GM21786 (cell line): Measurements from ENCODE around the gene MYMX.

Experiments
- ATAC-seq: cut with Tn5 transposase; IDR thresholded peaks from one replicate; pipeline ENCODE4 v1.9.1; 2021; ENCODE audit not compliant: unreplicated experiment

Gene MYMX

DNA sequence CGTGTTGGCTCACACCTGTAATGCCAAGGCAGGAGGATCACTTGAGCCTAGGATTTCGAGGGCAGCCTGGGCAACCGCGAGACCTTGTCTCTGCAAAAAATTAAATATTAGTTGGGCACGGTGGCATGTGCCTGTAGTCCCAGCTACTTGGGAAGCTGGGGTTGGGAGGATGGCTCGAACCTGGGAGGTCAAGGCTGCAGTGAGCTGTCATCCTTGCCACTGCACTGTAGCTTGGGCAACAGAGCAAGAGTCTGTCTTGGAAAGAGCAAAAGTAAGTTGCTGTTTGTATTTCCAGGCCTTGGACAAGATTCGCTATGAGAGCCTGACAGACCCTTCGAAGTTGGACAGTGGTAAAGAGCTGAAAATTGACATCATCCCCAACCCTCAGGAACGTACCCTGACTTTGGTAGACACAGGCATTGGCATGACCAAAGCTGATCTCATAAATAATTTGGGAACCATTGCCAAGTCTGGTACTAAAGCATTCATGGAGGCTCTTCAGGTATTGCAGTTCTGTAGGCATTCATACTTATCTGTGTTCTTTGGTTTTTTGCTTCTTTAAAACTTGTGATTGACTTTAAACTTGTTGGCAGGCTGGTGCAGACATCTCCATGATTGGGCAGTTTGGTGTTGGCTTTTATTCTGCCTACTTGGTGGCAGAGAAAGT, 32.5 kb downstream of the MYMX start:
- ATAC-seq = no peak

DNA sequence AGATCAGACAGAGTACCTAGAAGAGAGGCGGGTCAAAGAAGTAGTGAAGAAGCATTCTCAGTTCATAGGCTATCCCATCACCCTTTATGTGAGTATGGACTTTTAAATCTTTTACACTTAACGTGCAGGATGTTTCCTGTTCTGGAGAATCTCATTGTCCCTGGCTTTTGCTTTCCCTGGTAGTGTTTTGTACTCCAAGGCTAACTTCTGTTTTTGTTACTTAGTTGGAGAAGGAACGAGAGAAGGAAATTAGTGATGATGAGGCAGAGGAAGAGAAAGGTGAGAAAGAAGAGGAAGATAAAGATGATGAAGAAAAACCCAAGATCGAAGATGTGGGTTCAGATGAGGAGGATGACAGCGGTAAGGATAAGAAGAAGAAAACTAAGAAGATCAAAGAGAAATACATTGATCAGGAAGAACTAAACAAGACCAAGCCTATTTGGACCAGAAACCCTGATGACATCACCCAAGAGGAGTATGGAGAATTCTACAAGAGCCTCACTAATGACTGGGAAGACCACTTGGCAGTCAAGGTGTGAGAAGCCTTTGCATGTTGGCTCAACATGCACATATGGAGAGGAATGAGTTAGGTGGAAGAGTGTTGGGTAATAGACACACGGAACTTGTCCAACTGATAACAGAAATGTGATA, 33.5 kb downstream of the MYMX start:
- ATAC-seq = no peak

DNA sequence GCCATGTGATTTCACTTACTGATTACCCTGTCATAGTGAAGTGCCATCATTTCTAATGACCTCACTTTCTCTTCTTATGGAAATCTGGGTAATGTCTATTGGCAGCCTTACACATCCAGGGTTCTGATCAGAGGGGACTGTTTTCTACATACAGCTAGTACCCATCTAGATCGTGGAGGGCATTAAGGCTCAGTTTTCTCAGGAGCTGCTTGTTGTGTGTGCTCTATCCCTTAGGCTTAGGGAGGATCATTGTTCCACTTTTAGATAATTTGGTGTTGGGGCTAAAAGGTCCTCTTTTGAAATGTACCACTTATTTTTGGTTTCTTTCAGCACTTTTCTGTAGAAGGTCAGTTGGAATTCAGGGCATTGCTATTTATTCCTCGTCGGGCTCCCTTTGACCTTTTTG, 34.0 kb downstream of the MYMX start:
- no peak for ATAC-seq

DNA sequence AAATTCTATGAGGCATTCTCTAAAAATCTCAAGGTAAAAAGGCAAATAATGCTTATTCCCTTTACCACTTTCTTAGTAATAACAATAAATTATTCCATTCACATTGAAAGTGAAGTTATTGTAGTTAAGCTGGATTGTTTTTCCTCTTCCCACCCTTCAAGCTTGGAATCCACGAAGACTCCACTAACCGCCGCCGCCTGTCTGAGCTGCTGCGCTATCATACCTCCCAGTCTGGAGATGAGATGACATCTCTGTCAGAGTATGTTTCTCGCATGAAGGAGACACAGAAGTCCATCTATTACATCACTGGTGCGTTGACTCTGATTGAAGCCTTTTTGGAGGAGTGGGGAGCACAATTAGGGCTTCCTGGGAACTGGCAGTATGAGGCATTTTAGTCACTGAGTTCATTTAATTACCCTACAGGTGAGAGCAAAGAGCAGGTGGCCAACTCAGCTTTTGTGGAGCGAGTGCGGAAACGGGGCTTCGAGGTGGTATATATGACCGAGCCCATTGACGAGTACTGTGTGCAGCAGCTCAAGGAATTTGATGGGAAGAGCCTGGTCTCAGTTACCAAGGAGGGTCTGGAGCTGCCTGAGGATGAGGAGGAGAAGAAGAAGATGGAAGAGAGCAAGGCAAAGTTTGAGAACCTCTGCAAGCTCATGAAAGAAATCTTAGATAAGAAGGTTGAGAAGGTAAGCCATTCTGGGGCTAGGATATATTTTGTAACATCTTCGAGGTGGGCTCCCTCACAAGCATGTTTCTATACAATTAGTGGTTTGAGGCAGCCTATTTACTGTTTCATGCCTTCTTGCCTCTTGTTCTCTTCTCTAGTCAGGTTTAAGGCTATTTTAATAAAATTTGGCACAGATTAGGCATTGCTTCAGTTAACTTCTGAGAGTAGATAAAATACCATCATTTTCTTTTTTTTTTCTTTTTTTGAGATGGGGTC, 35.1 kb downstream of the MYMX start:
- no peak for ATAC-seq

DNA sequence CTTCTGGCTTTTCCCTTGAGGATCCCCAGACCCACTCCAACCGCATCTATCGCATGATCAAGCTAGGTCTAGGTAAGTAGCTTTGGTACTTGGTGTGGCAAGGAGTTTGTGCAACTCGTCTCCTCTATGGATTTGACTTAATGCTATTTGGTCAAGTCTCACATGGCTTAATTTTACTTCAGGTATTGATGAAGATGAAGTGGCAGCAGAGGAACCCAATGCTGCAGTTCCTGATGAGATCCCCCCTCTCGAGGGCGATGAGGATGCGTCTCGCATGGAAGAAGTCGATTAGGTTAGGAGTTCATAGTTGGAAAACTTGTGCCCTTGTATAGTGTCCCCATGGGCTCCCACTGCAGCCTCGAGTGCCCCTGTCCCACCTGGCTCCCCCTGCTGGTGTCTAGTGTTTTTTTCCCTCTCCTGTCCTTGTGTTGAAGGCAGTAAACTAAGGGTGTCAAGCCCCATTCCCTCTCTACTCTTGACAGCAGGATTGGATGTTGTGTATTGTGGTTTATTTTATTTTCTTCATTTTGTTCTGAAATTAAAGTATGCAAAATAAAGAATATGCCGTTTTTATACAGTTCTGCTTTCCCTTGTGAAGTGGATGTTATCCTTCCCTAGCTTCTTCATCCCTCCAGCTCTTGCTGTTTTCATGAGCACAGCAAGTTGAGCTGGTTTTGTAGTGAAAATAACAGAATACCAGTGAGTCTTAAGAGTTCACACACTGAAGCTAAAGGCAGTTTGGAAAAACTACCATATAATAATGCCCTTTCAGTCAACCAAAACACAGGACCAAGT, 36.8 kb downstream of the MYMX start:
- no peak for ATAC-seq

DNA sequence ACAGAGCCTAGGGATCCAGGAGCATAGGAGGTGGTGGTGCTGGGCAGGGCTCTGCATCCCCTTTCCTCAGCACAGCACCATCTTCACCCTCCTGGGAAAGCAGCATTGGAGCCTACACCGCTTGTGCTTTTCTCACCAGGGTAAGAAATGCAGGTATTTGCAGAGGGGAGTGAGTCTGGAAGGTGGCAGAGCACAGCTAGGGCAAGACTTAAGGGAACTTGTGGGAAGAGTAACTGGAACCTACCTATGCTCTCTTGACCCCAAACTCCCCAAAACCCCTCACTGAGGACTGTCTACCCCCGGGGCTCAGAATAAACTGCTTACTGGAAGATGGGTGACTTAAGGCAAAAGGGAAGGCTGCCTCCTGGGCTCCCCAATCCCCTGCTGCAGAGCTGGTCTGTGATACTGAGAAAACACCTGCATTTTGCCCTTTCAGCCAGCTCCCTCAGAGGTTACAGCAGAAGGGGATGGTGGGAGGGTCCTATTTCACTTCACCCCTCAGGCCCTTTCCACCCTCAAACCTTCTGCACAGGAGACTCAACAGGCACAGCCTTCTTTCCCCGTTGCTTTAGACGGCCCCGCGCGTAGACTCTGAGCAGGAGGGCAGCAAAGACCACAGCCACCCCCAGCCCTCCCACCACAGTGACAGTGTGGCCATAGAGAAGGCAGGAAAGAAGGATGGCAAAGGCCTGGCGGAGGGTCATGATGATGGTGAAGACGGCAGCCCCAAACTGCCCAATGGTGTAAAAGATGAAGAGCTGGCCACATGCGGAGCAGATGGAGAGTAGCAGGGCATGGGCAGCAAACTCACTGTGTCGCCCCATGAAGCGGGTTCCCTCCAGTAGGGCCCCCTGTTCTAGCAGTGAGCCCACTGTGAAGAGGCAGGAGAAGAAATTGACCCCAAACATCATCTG, 37.7 kb downstream of the MYMX start:
- ATAC-seq = no peak

DNA sequence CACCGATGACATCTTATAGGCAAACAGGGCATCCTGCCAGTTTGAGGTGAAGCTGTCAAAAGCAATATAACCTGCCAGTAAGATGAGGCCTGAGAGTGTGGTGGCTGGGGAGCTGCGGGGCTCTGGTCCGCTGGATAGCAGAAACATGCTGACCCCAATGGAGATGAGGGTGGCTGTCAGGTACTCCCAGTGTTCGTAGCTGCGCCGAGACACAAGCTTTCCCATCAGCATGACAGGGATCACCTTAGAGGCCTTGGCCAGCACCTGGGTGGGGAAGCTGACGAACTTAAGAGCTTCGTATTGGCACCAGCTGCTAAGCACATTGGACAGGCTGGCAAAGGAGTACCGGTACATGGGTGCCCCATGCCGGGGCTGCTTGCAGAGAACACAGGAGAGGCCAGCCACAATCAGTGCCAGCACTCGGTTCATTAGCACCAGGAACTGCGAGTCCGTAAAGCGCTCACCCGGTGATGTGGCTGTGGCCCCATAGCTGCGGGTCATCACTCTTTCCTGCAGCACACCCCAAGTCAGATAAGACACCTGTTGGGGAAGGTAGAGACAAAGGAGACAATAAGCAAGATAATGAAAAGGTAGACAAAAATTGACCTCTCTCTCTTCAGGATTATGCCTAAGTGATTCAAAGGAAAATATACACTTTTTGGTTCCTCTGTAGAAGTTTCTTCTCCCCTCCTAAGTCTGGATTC, 38.5 kb downstream of the MYMX start:
- ATAC-seq = no peak

DNA sequence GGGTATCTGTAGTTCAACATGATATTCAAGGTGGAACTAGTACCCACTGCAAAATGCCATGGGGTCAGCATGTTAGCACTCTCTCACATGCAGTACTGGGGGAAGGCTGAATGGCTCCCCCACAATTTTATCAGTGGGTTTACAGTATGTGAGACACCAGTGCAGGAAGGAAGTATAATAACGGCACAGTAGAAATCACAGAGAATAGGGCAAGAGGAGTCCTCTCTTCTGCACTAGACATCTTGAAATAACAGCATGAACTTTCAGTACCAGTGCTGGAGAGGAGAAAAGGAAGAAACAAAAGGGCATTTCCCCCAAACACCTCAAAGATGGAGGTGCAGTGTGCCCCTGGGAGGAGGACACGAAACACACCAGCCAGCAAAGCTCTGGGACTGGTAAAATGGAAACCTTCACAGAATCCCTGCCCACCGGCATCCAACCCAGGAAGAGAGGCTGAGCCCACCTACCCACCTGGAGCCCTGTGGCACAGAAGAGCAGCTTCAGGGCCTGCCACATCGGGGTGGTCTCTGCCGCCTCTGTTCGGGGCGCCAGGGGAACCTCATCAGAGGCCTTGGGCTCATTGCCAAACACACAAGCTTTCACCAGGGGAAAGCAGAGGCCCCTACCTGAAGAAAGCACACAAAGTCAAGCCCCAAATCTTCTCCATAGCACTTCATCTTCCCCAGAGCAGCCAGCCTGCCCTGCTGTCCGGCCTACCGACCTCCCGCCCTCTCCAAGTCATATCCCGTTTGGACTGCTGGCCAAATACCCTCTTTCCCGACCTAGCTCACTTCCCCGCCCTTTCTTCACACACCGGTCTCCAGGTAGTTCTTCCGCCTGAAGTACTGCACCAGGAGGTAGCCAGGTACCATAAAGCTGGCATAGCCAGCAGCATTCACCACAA, 39.4 kb downstream of the MYMX start:
- no peak for ATAC-seq

DNA sequence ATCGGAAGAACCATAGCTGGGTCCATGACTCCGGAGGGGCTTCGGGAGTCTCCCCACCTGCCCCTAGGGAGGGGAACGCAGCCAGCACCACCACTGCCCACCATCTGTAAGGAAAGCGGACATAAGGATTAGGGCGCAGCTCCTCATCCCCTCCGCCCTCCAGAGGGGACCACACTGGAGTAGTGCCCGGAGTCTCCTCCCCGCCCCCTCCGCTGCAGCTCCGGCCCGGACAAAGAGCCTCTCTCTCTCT, 40.0 kb downstream of the MYMX start:
- no peak for ATAC-seq

DNA sequence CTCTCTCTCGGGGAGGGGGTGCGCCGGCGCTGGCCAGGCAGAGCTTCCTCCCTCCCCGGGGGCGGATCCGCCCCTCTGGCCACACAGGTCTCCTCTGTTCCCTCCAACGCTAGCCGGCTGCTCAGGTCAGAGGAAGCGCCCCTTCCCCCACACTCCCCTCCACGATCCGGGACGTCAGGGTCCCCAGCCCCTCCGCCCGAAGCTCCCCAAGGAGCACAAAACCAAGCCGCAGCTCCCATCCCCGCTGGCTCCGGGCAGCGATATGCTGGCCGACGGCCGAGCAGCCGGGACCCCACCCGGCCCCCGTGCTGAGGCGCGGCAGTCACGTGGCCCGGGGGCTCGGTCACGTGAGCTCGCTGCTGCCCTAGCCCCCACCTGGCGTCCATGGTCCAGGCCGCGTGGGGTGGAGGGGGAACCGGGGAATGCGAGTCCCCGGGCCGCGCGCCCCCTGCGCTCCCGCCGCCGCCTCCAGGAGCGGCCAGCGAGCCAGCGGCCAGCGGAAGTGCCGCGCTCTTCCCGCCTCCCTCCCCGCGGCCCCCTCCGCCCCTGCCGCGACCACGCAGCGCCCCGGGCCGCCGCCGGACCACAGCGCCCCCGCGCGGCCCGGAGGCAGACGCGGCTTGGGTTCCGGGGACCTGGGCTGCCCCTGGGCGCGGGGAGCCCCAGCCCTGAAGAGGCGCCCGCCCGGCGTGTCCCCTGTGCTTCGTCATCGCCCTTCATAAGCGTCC, 40.5 kb downstream of the MYMX start, which contains the start of gene SLC35B2:
SLC35B2 (minus strand) TSS at position 504 of the 728 bp plus-strand sequence; CDS start at position 386, 118 bp downstream.
- ATAC-seq = peak; percentile 39

DNA sequence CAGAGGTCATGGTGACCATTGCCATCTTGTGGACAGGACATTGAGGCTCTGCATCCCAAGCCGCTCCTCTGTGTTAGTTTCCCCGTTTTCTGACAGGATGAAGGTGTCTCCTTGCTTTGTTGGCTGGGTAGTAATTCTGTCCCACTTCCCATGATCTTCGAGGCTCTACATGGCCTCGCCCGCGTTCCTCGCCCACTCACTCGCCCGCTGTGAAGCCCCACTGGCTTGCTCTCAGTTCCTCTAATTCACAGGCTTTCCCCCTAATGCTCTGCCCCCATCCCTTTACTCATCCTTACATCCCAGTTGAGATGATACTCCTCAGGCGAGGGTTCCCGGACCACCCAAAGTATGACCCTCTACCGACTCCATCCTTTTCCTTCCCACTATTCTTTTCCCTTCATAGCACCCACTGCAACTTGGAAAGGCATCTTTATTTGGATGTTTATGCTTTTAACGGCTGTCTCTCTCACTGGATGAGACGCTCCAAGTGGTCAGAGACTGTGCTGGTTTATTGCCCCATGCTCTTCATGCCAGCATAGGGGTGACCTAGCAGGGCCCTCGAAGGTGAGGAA, 41.1 kb downstream of the MYMX start:
- ATAC-seq = no peak

DNA sequence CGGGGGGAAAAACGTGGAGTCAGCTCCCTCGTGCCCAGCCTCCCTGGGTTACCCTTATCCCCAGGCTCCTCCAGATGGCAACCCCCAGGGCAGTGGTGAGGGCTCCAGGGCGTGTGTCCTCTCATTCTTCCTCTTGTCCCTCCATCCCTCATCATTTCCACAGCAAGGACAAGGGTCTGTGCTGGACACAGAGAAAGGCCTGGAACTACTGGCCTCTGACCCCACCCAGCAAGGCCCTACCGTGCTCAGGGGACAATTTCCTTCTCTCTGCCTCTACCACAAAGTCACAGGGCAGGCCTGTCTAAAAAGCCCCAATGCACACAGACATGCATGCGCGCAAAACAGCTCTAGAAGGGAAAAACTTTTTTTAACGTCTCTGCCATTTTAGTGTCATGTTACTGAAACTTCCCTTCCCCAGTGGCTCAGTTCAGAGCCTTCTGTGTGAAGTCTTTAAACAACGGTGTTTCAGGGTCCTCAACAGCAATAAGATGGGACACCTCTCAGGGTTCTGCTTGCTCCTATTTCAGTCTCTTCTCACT, 41.7 kb downstream of the MYMX start:
- no peak for ATAC-seq

DNA sequence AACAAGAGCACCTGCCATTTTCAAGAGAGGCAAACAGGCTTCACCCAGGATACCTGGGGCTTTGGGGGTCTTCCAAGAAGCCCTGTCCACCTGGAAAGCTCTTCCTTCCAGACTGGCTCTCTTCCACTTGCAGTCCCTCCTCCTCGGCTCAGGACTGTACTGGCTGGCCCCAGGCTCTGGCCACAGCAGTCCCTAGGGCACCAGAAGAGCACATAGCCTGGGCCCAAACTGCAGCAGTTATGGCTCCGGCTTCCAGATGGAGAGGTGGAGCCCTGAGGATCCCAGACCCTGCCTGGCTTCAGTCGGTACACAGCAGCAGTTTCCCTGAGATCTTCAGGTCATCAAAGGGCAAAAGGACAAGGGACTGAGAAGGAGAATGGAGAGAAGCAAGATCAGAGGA, 42.2 kb downstream of the MYMX start:
- ATAC-seq = no peak

DNA sequence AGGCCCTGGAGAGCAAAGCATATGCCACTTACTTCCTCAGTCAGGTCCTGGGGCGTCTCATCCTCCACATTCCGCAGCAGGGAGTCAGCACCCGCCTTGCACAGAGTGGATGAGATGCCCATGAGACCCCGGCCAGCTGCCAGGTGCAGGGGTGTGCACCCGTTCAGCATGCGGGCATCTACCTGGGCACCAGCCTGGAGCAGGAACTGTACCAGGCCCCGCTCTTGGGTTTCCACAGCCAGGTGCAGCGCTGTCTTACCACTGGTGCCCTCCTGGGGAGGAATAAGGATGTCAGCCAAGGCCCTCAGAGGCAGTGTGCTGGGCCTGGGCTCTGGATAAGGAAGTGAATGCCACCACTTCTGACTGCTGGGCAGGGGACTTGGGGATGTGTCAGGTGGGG, 43.3 kb downstream of the MYMX start:
- ATAC-seq = no peak

DNA sequence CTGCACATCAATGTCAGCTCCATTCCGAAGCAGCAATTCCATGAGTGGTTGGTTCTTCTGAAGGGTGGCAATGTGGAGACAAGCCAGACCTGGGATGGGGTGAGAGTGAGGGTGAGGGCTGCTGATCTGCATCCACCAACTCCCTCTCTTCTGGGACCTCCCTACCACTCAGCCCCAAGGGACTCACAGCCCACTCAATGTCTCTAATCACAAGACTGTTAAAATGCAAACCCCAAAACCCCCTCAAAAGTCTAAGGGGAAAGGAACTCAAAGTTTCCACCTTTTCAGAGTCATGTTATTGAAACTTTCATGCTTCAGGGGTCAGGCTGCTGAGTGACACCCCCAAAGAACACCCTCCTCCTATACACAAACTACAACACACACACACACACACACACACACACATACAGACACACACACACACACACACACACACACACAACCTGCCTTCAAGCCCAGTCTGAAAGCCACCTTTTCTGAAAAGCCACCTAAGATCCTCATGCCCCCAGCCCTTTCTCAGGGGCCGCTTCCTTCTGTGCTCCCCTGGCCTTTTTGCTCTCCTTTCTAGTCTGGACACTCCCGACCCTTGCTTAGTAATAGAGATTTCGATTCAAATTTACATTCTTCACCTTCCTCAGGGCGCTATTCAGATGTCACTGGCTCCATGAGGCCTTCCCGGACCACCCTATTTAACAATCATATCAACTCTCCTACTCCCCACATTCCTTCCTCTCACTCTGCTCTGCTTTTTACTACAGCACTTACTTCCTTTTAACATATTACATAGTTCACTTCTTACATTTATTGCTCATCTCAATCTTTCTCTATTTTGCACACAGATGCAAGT, 43.9 kb downstream of the MYMX start:
- ATAC-seq = no peak

DNA sequence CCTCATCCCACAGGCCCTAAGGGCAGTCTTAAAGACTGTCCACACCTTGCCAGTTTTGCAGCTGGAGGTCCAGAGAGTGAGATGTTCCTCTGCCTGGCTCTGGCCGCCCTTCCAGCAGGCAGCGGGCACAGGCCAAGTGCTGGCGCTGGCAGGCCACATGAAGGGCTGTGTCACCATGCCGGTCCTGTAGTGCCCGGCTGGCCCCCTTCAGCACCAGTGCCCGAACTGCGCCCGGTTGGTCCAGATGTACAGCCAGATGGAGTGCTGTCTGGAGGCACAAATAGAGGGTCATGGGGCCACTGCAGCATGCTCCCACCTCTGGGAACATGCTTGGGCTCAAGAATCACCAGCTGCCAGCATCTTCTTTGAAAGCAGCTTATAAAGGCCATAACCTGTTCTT, 44.9 kb downstream of the MYMX start:
- ATAC-seq = no peak
